ENCODE results near the gene TMEM273.

Gene TMEM273

DNA sequence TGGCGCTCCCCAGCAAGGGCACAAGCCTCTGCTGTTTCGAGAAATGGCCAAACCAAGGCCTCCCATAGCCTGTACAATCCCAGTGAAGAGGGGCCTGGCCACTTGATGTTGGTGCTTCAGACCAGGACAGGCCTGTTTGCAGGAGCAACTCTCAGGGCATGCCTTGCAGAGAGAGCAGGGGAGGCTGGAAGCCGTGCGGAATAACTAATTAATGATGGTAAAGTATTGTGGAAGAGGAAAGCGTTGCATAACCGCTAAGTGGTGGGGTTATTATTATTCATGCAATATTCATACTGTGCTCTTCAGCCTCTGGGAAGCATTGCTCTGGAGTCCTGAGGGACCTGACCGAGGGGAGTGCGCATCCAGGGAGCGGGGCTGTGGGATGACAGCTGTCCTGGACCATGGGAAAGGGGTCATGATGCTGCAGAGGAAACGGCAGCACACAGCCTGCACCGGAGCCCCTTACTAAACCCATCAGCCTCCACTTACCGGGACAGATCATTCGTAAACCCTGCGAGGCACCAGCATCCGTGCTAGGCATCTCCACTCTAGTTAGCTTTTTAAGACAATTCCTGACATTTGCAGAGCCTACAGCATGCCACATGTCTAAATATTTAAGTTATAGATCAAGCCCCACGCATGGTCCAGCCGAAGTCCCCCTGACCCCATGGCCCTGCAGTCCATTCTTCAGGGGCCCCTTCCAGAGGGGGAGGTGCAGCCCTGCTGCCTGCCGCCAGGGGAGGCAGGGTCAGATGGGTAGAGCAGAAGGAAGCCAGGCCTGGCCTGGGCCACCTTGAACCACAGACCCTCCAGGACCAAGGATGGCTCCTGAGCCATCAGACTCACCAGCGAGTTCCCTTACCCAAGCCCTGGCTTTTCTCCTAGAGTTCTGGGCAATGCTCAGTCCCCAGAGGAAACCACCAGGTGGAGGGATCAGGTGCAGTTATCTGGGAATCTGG lies 11.6 kb downstream of the TMEM273 start:
- Mint-ChIP-seq H3K27me3 (no peaks in the 10 kb centered on the region), H3K36me3 (no peaks in the 10 kb centered on the region), H3K9me3 (no peaks in the 10 kb centered on the region), H3K4me1 (peaks cover 83% of the 10 kb centered on the region), H3K27ac (peak overlapping the region; percentile 90), H3K4me3 (no peak overlapping the region)
- DNase-seq (ENCODE audit: low spot score in 2 of 2), result no peak
- no peak for ATAC-seq (ENCODE audit: low read depth)

GRCh38 chr10:49175587-49176309 lies 12.4 kb downstream of the TMEM273 start:
- Mint-ChIP-seq H3K4me1 (peaks cover 77% of the 10 kb centered on the region), H3K4me3 (no peak overlapping the region)
- no peak for DNase-seq (ENCODE audit: low spot score in 2 of 2)

GRCh38 chr10:49174926-49175500 lies 13.2 kb downstream of the TMEM273 start:
- ATAC-seq (ENCODE audit: low read depth) (no peak), DNase-seq (ENCODE audit: low spot score in 2 of 2) (no peak)
- peak overlapping the region; percentile 35 for H3K27ac Mint-ChIP-seq
- H3K4me1 Mint-ChIP-seq, result peaks cover 73% of the 10 kb centered on the region
- no peaks in the 10 kb centered on the region for H3K27me3 Mint-ChIP-seq
- no peaks in the 10 kb centered on the region for H3K36me3 Mint-ChIP-seq
- H3K9me3 Mint-ChIP-seq, result no peaks in the 10 kb centered on the region
- H3K4me3 Mint-ChIP-seq, result no peak overlapping the region

More at GRCh38 chr10:49175587-49176309, 12.4 kb downstream of the TMEM273 start:
- Mint-ChIP-seq H3K36me3 (no peaks in the 10 kb centered on the region), H3K27me3 (no peaks in the 10 kb centered on the region), H3K9me3 (no peaks in the 10 kb centered on the region), H3K27ac (peak overlapping the region; percentile 90)
- ATAC-seq (ENCODE audit: low read depth), result no peak

DNA sequence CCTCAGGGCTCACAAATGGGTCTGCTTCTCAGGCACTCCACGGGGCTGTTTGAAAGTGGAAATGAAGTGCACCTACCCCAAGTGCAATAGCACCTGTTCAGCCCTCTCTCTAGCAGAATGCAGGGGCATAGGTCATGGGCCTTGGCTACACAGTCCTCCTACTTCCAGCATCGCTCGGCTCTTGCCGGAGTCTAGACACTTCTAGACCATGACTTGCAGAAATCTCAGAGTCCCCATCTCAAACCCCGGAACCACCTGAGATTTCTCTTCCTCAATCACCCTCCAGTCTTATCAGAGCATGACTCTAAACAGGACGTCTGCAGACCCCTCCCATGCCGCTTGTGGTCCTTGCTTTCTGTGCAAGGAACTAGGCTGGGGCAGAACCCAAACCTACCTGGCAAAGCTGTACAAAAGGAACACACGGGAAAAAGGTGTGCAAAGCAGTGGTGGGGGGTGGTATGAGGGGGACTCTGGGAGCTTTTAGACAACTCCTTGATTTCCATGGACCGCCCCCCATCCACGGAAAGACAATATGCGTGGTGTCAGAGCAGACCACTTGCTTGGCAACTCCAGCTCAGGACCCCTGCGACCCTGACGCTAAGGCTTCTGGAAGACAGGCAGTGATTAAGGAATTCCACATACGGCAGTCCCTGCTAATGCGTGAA lies 13.8 kb downstream of the TMEM273 start:
- no peaks in the 10 kb centered on the region for H3K36me3 Mint-ChIP-seq
- peaks cover 72% of the 10 kb centered on the region for H3K4me1 Mint-ChIP-seq
- no peaks in the 10 kb centered on the region for H3K9me3 Mint-ChIP-seq
- H3K27me3 Mint-ChIP-seq, result no peaks in the 10 kb centered on the region
- DNase-seq (ENCODE audit: low spot score in 2 of 2) (no peak), ATAC-seq (ENCODE audit: low read depth) (peak; percentile 69)
- H3K4me3 Mint-ChIP-seq, result peak overlapping the region; percentile 61
- peak overlapping the region; percentile 35 for H3K27ac Mint-ChIP-seq

DNA sequence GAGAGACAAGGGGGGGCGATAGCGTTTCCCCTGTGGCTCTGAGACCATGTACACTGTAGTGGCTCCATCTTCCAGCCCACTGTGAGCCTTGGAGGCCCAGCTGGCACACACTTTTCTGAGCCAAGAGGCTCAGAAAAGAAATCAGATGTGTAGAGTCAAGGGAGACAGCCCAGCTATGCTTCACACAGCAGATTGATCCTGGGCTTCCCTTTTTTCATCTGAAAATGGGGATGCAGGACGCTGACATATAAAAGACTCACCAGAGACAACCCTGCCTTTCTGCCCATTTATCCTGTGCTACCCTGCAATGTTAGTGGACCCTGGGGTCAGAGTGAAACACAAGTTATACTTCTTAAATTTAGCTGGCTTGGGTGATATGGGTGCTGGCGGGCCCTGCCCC lies 14.3 kb downstream of the TMEM273 start:
- H3K4me3 Mint-ChIP-seq, result peak overlapping the region; percentile 61
- no peaks in the 10 kb centered on the region for H3K27me3 Mint-ChIP-seq
- peaks cover 72% of the 10 kb centered on the region for H3K4me1 Mint-ChIP-seq
- ATAC-seq (ENCODE audit: low read depth), result no peak
- peak overlapping the region; percentile 35 for H3K27ac Mint-ChIP-seq
- no peaks in the 10 kb centered on the region for H3K36me3 Mint-ChIP-seq
- H3K9me3 Mint-ChIP-seq, result no peaks in the 10 kb centered on the region
- DNase-seq (ENCODE audit: low spot score in 2 of 2), result no peak

GRCh38 chr10:49173201-49173772 lies 14.9 kb downstream of the TMEM273 start:
- peaks cover 2% of the 10 kb centered on the region for H3K36me3 Mint-ChIP-seq
- no peak for ATAC-seq (ENCODE audit: low read depth)

GRCh38 chr10:49172777-49173132 lies 15.4 kb downstream of the TMEM273 start:
- H3K36me3 Mint-ChIP-seq, result peaks cover 5% of the 10 kb centered on the region
- H3K4me3 Mint-ChIP-seq, result no peak overlapping the region
- no peaks in the 10 kb centered on the region for H3K27me3 Mint-ChIP-seq
- no peak for ATAC-seq (ENCODE audit: low read depth)
- no peak overlapping the region for H3K27ac Mint-ChIP-seq
- no peaks in the 10 kb centered on the region for H3K9me3 Mint-ChIP-seq
- H3K4me1 Mint-ChIP-seq, result peaks cover 69% of the 10 kb centered on the region
- no peak for DNase-seq (ENCODE audit: low spot score in 2 of 2)

More at GRCh38 chr10:49173201-49173772, 14.9 kb downstream of the TMEM273 start:
- peak overlapping the region; percentile 44 for H3K4me3 Mint-ChIP-seq
- peaks cover 71% of the 10 kb centered on the region for H3K4me1 Mint-ChIP-seq
- DNase-seq (ENCODE audit: low spot score in 2 of 2), result no peak
- H3K27ac Mint-ChIP-seq, result no peak overlapping the region
- no peaks in the 10 kb centered on the region for H3K27me3 Mint-ChIP-seq
- no peaks in the 10 kb centered on the region for H3K9me3 Mint-ChIP-seq

GRCh38 chr10:49172061-49172776 lies 16.0 kb downstream of the TMEM273 start:
- Mint-ChIP-seq H3K4me3 (peak overlapping the region; percentile 24), H3K27me3 (no peaks in the 10 kb centered on the region), H3K27ac (no peak overlapping the region), H3K36me3 (peaks cover 5% of the 10 kb centered on the region), H3K4me1 (peaks cover 63% of the 10 kb centered on the region), H3K9me3 (no peaks in the 10 kb centered on the region)
- ATAC-seq (ENCODE audit: low read depth) (no peak), DNase-seq (ENCODE audit: low spot score in 2 of 2) (no peak)

DNA sequence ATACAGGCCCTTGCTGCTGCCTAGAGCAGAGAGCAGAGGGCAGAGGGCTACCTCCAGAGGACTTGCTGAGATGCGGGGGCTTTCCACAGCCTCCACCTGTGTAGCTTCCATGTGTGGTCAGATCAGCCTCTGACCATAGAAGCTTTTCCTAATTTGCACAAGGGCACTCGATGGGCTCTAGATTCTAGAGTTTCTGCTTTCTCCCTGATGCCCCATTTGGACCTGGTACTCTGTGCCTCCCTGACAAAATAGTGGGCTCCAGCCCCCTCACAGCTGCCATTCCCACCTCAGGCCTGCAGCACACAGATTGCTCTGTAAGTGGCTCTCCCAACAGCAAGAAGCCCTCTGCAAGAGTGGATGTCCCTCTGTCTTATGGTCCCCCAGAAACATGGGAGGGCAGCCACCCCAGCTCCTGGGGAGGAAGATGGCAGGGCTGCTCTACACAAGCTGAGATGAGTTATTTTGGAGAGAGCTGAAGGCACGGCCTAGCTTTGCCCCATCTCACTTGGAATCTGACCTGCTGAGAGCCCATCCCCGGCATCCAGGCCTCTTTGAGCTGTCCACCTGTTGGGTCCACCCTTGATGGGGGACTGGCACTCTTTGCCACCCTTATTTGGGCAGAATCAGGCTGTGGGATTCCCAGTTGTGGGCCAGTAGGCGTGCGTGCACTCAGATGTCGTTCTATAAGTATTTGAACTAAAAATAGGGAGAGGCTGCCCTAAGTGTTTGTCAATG lies 16.7 kb downstream of the TMEM273 start:
- Mint-ChIP-seq H3K36me3 (peaks cover 10% of the 10 kb centered on the region), H3K9me3 (no peaks in the 10 kb centered on the region), H3K27ac (no peak overlapping the region), H3K4me3 (no peak overlapping the region), H3K27me3 (no peaks in the 10 kb centered on the region), H3K4me1 (peaks cover 57% of the 10 kb centered on the region)
- DNase-seq (ENCODE audit: low spot score in 2 of 2) (no peak), ATAC-seq (ENCODE audit: low read depth) (no peak)

DNA sequence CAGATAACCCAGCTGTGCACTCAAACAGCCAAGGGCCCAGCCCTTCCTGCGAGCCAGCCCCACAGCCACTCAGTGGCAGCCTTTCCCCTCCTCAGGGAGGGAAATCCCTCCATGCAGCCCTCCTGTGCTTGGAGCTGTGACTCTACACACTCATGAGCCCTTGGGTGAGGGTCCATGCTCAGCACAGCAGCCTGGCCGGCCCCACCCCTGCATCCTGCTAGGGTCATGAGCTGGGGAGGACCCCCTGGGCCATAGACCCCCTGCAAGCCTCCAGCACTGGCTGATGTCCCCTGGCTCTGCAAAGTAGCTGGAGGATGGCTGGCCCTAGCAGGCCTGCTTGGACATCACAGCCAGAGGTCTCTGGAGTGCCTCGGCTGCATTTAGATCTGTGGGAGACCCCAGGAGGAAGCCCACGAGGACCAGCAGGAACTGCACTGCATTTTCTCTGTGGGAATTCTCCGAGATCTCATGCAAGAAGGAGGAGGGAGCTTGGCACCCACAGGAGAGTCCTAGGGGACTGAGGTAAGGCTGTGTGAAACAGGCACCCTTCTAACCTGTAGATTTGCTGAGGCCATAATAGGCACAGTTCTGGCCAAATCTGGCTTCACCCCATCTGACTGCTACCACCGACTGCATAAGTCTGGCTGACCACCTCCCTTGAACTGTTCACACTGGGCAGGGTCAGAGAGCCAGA lies 17.4 kb downstream of the TMEM273 start:
- Mint-ChIP-seq H3K27me3 (no peaks in the 10 kb centered on the region), H3K9me3 (no peaks in the 10 kb centered on the region), H3K27ac (no peak overlapping the region), H3K4me1 (peaks cover 53% of the 10 kb centered on the region), H3K36me3 (peaks cover 13% of the 10 kb centered on the region), H3K4me3 (no peak overlapping the region)
- ATAC-seq (ENCODE audit: low read depth) (no peak), DNase-seq (ENCODE audit: low spot score in 2 of 2) (no peak)

- Mint-ChIP-seq H3K36me3 (peaks cover 20% of the 10 kb centered on the region), H3K9me3 (no peaks in the 10 kb centered on the region), H3K4me3 (no peak overlapping the region), H3K27me3 (no peaks in the 10 kb centered on the region), H3K4me1 (peaks cover 53% of the 10 kb centered on the region), H3K27ac (no peak overlapping the region)
- DNase-seq (ENCODE audit: low spot score in 2 of 2) (no peak), ATAC-seq (ENCODE audit: low read depth) (no peak)
These were observed 18.4 kb downstream of the TMEM273 start for GRCh38 chr10:49169776-49170175.

DNA sequence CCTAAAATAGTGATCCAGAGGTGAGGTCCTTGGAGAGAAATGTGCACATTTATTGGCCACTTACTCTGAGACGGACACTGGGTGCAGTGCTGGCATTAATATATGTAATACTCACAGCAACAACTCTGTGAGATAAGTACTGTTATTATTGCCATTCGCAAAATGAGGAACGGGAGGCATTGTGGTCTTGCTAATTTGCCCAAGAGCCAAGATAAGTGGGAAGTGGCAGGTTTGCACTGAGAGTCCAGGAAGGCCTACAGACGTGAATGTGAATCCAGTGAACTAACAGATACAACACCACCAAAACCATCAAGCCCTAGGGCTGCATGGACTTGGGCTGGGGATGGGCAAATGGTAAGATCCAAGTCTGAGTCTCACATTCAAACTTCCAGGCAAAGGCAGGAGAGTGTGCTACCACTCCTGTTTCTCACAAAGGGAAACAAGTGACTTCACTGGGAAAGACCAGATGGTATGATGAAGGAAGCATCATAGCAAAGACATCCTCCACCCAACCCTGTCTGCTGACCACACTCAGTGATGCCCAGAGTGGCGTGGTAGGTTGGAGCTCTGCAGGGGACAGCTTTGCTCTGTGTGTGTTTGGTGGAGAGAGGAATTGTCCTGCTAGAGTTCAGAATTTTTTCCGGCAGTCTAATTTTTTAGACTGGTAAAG lies 19.2 kb downstream of the TMEM273 start:
- Mint-ChIP-seq H3K4me1 (peaks cover 53% of the 10 kb centered on the region), H3K27ac (no peak overlapping the region)
- no peak for ATAC-seq (ENCODE audit: low read depth)

More for the DNA sequence above, 19.2 kb downstream of the TMEM273 start:
- Mint-ChIP-seq H3K27me3 (no peaks in the 10 kb centered on the region), H3K4me3 (no peak overlapping the region), H3K36me3 (peaks cover 27% of the 10 kb centered on the region), H3K9me3 (no peaks in the 10 kb centered on the region)
- DNase-seq (ENCODE audit: low spot score in 2 of 2), result no peak

Data from memory B cell (primary cell).